ENCODE data around the gene CNGA3. TPM values are rescaled to one million over a fixed set of nuclear protein-coding genes. Genes with fewer than 3 reads are reported as not detected.
"Not testable (repeated sequence)": the region's sequence is repeated elsewhere in the genome, so short reads cannot be mapped to it uniquely, and the experiment has no call there.

The CNGA3 gene
- total RNA-seq, 1 donor from 2014 or later: not detected

DNA sequence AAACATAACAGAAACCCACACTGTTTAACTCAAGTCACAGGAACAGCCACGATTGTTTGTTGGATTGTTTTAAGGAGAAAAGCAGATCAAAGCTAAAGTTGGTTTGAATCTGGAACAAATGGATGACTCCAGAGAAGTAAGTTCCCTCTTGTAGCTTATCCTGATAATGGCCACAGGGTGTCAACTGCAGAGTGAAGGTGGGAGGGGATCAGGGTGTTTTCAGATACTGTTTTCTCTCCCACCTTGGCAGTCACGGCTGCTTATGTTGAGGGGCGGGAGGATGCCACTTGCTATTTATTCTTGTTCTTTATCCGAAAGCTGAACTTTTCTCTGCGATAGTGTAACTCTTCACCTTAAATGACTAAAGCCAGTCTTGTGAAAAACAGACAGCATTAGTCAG lies 61.9 kb downstream of the CNGA3 start:
- Mint-ChIP-seq H3K36me3 (ENCODE audit: low read depth) (no peaks in the 10 kb centered on the region), H3K27me3 (ENCODE audit: low read depth) (peaks cover 12% of the 10 kb centered on the region), H3K4me3 (ENCODE audit: unreplicated experiment) (no peak overlapping the region), H3K4me1 (ENCODE audit: low read depth) (no peaks in the 10 kb centered on the region), H3K27ac (ENCODE audit: unreplicated experiment) (no peak overlapping the region), H3K9me3 (ENCODE audit: low read depth) (no peaks in the 10 kb centered on the region)
- no peak for DNase-seq (ENCODE audit: low spot score)
- TF ChIP-seq, protein P1, sequence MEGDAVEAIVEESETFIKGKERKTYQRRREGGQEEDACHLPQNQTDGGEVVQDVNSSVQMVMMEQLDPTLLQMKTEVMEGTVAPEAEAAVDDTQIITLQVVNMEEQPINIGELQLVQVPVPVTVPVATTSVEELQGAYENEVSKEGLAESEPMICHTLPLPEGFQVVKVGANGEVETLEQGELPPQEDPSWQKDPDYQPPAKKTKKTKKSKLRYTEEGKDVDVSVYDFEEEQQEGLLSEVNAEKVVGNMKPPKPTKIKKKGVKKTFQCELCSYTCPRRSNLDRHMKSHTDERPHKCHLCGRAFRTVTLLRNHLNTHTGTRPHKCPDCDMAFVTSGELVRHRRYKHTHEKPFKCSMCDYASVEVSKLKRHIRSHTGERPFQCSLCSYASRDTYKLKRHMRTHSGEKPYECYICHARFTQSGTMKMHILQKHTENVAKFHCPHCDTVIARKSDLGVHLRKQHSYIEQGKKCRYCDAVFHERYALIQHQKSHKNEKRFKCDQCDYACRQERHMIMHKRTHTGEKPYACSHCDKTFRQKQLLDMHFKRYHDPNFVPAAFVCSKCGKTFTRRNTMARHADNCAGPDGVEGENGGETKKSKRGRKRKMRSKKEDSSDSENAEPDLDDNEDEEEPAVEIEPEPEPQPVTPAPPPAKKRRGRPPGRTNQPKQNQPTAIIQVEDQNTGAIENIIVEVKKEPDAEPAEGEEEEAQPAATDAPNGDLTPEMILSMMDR (IDR thresholded peaks at IDR 0.05): no peak

DNA sequence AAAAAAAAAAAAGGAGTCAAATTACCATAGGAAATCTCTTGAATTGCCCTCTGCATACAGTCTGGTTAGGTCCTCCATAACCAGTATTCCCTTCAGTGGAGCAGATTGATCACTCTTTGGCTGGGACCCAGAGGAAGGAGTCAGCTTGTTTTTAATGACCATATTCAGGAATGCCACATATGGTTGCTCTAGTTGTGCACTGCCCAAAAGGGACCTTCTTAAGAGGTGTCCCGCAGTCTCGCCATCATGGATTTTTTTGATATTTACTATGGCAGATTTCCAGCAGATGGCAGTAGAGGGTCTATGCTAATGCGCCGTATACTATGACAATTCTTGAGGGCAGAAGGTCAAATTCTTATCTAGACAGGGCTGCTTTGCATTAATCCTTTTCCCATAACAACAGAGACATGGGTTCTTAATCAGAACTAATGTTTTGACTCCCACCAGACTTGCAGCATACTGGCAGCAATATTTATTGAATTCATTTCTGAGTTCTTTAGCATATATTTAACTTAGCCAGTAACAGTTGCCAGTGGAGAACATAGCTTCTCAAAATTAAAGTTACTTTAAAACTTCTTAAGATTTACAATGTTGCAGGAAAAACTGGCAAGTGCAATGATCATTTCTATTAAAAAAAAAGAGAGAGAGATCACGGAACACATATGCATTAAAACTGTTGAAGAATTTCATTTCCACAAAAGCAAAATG lies 66.6 kb downstream of the CNGA3 start:
- H3K36me3 Mint-ChIP-seq (ENCODE audit: low read depth): no peaks in the 10 kb centered on the region
- peaks cover 3% of the 10 kb centered on the region for H3K9me3 Mint-ChIP-seq (ENCODE audit: low read depth)
- H3K27ac Mint-ChIP-seq (ENCODE audit: unreplicated experiment): no peak overlapping the region
- no peaks in the 10 kb centered on the region for H3K4me1 Mint-ChIP-seq (ENCODE audit: low read depth)
- DNase-seq (ENCODE audit: low spot score): no peak
- H3K27me3 Mint-ChIP-seq (ENCODE audit: low read depth): peaks cover 4% of the 10 kb centered on the region
- TF ChIP-seq, protein P1 (IDR thresholded peaks at IDR 0.05): peak; percentile 87
- H3K4me3 Mint-ChIP-seq (ENCODE audit: unreplicated experiment): no peak overlapping the region

DNA sequence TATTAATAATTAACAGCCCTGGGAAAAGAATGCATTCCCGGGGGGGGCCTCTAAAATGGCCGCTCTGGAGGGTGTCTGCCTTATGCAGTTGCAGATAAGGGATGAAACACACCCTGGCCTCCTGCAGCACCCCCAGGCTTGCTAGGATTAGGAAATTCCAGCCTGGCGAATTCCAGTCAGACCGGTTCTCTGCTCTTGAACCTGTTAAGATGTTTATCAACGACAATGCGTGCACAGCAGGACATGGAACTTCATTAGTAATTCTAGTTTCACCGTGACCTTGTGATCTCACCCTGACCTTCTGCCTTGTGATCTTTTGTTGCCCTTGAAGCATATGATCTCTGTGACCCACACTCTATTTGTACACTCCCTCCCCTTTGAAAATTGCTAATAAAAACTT lies 68.0 kb downstream of the CNGA3 start:
- not testable (repeated sequence) for H3K9me3 Mint-ChIP-seq (ENCODE audit: low read depth); H3K36me3 Mint-ChIP-seq (ENCODE audit: low read depth); H3K27ac Mint-ChIP-seq (ENCODE audit: unreplicated experiment)

DNA sequence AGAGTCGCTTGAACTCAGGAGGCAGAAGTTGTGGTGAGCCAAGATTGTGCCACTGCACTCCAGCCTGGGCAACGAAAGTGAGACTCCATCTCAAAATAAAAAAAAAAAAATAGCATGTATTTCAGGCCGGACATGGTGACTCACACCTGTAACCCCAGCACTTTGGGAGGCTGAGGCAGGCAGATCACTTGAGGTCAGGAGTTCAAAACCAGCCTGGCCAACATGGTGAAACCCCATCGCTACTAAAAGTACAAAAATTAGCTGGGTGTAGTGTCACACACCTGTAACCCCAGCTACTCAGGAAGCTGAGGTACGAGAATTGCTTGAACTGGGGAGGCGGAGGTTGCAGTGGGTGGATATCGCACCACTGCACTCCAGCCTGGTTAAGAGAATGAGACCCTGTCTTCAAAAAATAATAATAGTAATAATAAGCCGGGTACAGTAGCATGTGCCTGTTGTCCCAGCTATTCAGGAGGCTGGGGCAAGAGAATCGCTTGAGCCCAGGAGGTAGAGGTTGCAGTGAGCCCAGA lies 69.5 kb downstream of the CNGA3 start:
- H3K27ac Mint-ChIP-seq (ENCODE audit: unreplicated experiment); H3K4me1 Mint-ChIP-seq (ENCODE audit: low read depth); DNase-seq (ENCODE audit: low spot score); H3K36me3 Mint-ChIP-seq (ENCODE audit: low read depth); H3K9me3 Mint-ChIP-seq (ENCODE audit: low read depth); H3K4me3 Mint-ChIP-seq (ENCODE audit: unreplicated experiment): not testable (repeated sequence)
- H3K27me3 Mint-ChIP-seq (ENCODE audit: low read depth): peaks cover 12% of the 10 kb centered on the region

More for the DNA sequence above, 68.0 kb downstream of the CNGA3 start:
- H3K4me1 Mint-ChIP-seq (ENCODE audit: low read depth); DNase-seq (ENCODE audit: low spot score); H3K4me3 Mint-ChIP-seq (ENCODE audit: unreplicated experiment): not testable (repeated sequence)
- peaks cover 13% of the 10 kb centered on the region for H3K27me3 Mint-ChIP-seq (ENCODE audit: low read depth)

DNA sequence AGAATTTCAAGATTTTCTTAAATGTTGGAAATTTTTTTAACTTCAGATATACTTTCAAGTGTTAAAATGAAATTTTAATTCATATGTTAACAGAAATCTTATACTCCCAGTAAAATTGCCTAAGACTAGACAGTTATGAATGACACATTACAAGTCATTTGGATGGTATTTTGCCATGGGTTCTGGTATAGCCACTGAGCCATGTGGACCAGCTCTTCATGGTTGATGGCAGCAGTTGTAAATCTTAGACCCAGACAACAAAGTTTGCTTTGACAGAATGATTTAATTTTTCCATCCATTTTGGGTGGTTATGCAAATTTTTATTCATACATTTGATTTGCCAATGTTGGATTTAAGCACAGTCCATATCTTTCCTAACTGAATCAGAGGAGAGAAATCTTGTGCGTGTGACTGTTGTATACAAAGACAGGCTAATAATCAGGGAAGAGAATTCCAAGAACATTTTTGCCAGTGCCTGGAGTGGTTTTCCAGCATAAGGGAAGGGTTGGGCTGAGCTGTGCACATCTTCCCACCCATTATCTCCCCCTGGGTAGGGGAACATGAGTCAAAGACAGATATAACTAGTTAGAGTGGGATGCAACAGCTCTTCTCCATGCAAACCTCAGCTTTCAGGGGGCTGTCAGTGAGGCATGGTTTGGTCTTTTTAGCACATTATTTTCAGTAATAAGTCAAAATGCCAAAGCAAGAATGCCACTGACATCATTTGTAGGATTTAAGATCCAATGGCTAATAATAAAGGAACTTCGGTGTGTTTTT lies 70.3 kb downstream of the CNGA3 start:
- H3K36me3 Mint-ChIP-seq (ENCODE audit: low read depth): no peaks in the 10 kb centered on the region

DNA sequence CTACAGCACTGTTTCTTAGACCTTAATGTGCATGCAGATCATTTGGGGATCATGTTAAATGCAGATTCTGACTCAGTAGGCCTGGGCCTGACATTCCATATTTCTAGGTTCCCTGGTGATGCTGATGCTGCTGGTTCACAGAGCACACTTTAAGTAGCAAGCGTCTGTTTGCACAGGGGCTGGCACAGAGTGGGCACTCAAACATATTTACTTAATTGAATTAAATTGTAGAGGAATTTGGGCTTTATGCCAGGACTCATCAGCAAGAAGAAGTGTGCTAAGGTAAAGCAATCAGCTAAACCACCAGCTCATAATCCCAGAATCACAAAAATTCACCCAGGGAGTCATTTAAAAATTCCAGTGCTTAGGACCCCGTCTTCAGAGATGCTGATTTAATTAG lies 73.3 kb downstream of the CNGA3 start:
- Mint-ChIP-seq H3K27ac (ENCODE audit: unreplicated experiment) (no peak overlapping the region), H3K27me3 (ENCODE audit: low read depth) (peaks cover 13% of the 10 kb centered on the region), H3K4me1 (ENCODE audit: low read depth) (no peaks in the 10 kb centered on the region)

More for the DNA sequence above, 70.3 kb downstream of the CNGA3 start:
- TF ChIP-seq, protein P1 (IDR thresholded peaks at IDR 0.05): no peak
- Mint-ChIP-seq H3K4me3 (ENCODE audit: unreplicated experiment) (no peak overlapping the region), H3K27me3 (ENCODE audit: low read depth) (peaks cover 12% of the 10 kb centered on the region), H3K4me1 (ENCODE audit: low read depth) (no peaks in the 10 kb centered on the region), H3K9me3 (ENCODE audit: low read depth) (peaks cover 3% of the 10 kb centered on the region), H3K27ac (ENCODE audit: unreplicated experiment) (no peak overlapping the region)
- no peak for DNase-seq (ENCODE audit: low spot score)

More for the DNA sequence above, 73.3 kb downstream of the CNGA3 start:
- H3K4me3 Mint-ChIP-seq (ENCODE audit: unreplicated experiment): no peak overlapping the region
- TF ChIP-seq, protein P1 (IDR thresholded peaks at IDR 0.05): no peak
- peaks cover 4% of the 10 kb centered on the region for H3K36me3 Mint-ChIP-seq (ENCODE audit: low read depth)
- no peak for DNase-seq (ENCODE audit: low spot score)
- H3K9me3 Mint-ChIP-seq (ENCODE audit: low read depth): peaks cover 11% of the 10 kb centered on the region
